RWPE2 (cell line): ENCODE measurements around the gene SLC38A5.

Experiments
- ATAC-seq: fragments of 200-7000 bp; cut with Tn5 transposase; 3 replicates; pipeline ENCODE4 v1.9.1; 2021; ENCODE audit warnings: low read depth
- DNase-seq: peaks from one replicate; pipeline ENCODE4 v3.0.0-alpha.2; 2020; ENCODE audit warnings: low spot score
- H3K27ac ChIP-seq: fragments of 450-650 bp; 2 replicates; pipeline ENCODE4 v1.5.1; 2017; ENCODE audit warnings: mild to moderate bottlenecking; ENCODE audit not compliant: poor library complexity, severe bottlenecking
- H3K27me3 ChIP-seq: fragments of 250-450 bp; sonication (Bioruptor Pico); 2 replicates; pipeline ENCODE4 v1.5.1; 2021; ENCODE audit warnings: mild to moderate bottlenecking, moderate library complexity; ENCODE audit not compliant: insufficient read depth, poor library complexity, severe bottlenecking
- H3K36me3 ChIP-seq: fragments of 250-450 bp; sonication (Bioruptor Pico); 2 replicates; pipeline ENCODE4 v1.5.1; 2020; ENCODE audit warnings: low read depth, mild to moderate bottlenecking, moderate library complexity
- H3K4me1 ChIP-seq: fragments of 250-450 bp; sonication (Bioruptor Pico); 2 replicates; pipeline ENCODE4 v1.5.1; 2021; ENCODE audit warnings: mild to moderate bottlenecking, moderate library complexity; ENCODE audit not compliant: insufficient read depth, poor library complexity, severe bottlenecking
- H3K4me3 ChIP-seq: fragments of 250-450 bp; sonication (Bioruptor Pico); 2 replicates; pipeline ENCODE4 v1.5.1; 2021; ENCODE audit warnings: mild to moderate bottlenecking, moderate library complexity; ENCODE audit not compliant: severe bottlenecking
- H3K9me3 ChIP-seq: fragments of 250-450 bp; sonication (Bioruptor Pico); 2 replicates; pipeline ENCODE4 v1.5.1; 2021; ENCODE audit warnings: mild to moderate bottlenecking, moderate library complexity; ENCODE audit not compliant: severe bottlenecking
- CTCF ChIP-seq: fragments of 450-650 bp; IDR thresholded peaks from one replicate; pipeline ENCODE4 v1.5.1; 2017; ENCODE audit warnings: mild to moderate bottlenecking, moderate library complexity; ENCODE audit not compliant: poor library complexity, severe bottlenecking

SLC38A5 gene

GRCh38 chrX:48465336-48465933, 4.6 kb downstream of the SLC38A5 start:
- H3K9me3 ChIP-seq: no peaks in the 10 kb centered on the region
- DNase-seq: no peak
- no peaks in the 10 kb centered on the region for H3K4me1 ChIP-seq
- peak overlapping the region; percentile 69 for H3K27ac ChIP-seq
- no peak overlapping the region for H3K4me3 ChIP-seq
- peak; percentile 45; the same call in 1 of the 3 replicates for ATAC-seq
- no peaks in the 10 kb centered on the region for H3K36me3 ChIP-seq
- TF ChIP-seq CTCF: no peak
- no peaks in the 10 kb centered on the region for H3K27me3 ChIP-seq

GRCh38 chrX:48461830-48462229, 8.2 kb downstream of the SLC38A5 start:
- ATAC-seq (peak; percentile 81), DNase-seq (no peak)
- H3K4me1 ChIP-seq: no peaks in the 10 kb centered on the region
- no peaks in the 10 kb centered on the region for H3K27me3 ChIP-seq
- no peaks in the 10 kb centered on the region for H3K36me3 ChIP-seq
- peak overlapping the region; percentile 69 for H3K27ac ChIP-seq
- no peak overlapping the region for H3K4me3 ChIP-seq
- no peaks in the 10 kb centered on the region for H3K9me3 ChIP-seq
- no peak for TF ChIP-seq CTCF

GRCh38 chrX:48460606-48461005, 9.5 kb downstream of the SLC38A5 start:
- DNase-seq (no peak), ATAC-seq (no peak)
- Histone ChIP-seq H3K9me3 (no peaks in the 10 kb centered on the region), H3K36me3 (no peaks in the 10 kb centered on the region), H3K27ac (no peak overlapping the region), H3K4me3 (no peak overlapping the region), H3K4me1 (no peaks in the 10 kb centered on the region), H3K27me3 (no peaks in the 10 kb centered on the region)
- TF ChIP-seq CTCF: no peak

- Histone ChIP-seq H3K27me3 (no peaks in the 10 kb centered on the region), H3K9me3 (no peaks in the 10 kb centered on the region), H3K4me1 (no peaks in the 10 kb centered on the region), H3K36me3 (no peaks in the 10 kb centered on the region), H3K4me3 (no peak overlapping the region), H3K27ac (no peak overlapping the region)
- no peak for ATAC-seq
- no peak for TF ChIP-seq CTCF
- no peak for DNase-seq
These were observed 10.0 kb downstream of the SLC38A5 start for GRCh38 chrX:48460031-48460430.

GRCh38 chrX:48459483-48459882, 10.6 kb downstream of the SLC38A5 start:
- no peaks in the 10 kb centered on the region for H3K4me1 ChIP-seq
- TF ChIP-seq CTCF: no peak
- no peak for DNase-seq
- H3K27ac ChIP-seq: no peak overlapping the region
- H3K4me3 ChIP-seq: no peak overlapping the region
- no peaks in the 10 kb centered on the region for H3K27me3 ChIP-seq
- H3K9me3 ChIP-seq: no peaks in the 10 kb centered on the region
- no peak for ATAC-seq
- H3K36me3 ChIP-seq: no peaks in the 10 kb centered on the region
